GM18498 (cell line): ENCODE measurements around the gene SLC5A10.

Experiments used
- ATAC-seq: cut with Tn5 transposase; IDR thresholded peaks from one replicate; pipeline ENCODE4 v1.9.1; 2021; ENCODE audit warnings: mild to moderate bottlenecking, moderate library complexity; ENCODE audit not compliant: unreplicated experiment

Gene SLC5A10

GRCh38 chr17:18981335-18981641 is 29.3 kb downstream of the SLC5A10 start:
- ATAC-seq = no peak

GRCh38 chr17:18981642-18982424 is 29.9 kb downstream of the SLC5A10 start:
- ATAC-seq = no peak

GRCh38 chr17:18984273-18985114 is 32.5 kb downstream of the SLC5A10 start:
- no peak for ATAC-seq

- no peak for ATAC-seq
These were observed 33.5 kb downstream of the SLC5A10 start for GRCh38 chr17:18985475-18985874.

GRCh38 chr17:18986541-18987229 is 34.7 kb downstream of the SLC5A10 start:
- ATAC-seq = no peak

GRCh38 chr17:18987230-18987610 is 35.3 kb downstream of the SLC5A10 start:
- ATAC-seq = no peak

- ATAC-seq = no peak
These were observed 36.0 kb downstream of the SLC5A10 start for GRCh38 chr17:18987862-18988545.

- ATAC-seq = no peak
These were observed 36.7 kb downstream of the SLC5A10 start for GRCh38 chr17:18988546-18989173.

GRCh38 chr17:18990331-18990730 is 38.4 kb downstream of the SLC5A10 start:
- ATAC-seq = no peak

- no peak for ATAC-seq
These were observed 39.8 kb downstream of the SLC5A10 start for GRCh38 chr17:18991531-18992315.

- ATAC-seq = no peak
These were observed 40.6 kb downstream of the SLC5A10 start for GRCh38 chr17:18992454-18993130.

- no peak for ATAC-seq
These were observed 42.1 kb downstream of the SLC5A10 start for GRCh38 chr17:18993905-18994526.

- no peak for ATAC-seq
These were observed 42.7 kb downstream of the SLC5A10 start for GRCh38 chr17:18994631-18995030.

- ATAC-seq = no peak
These were observed 43.3 kb downstream of the SLC5A10 start for GRCh38 chr17:18995220-18995619.

GRCh38 chr17:18996458-18996857 is 44.5 kb downstream of the SLC5A10 start:
- no peak for ATAC-seq

GRCh38 chr17:18997650-18998196 is 45.8 kb downstream of the SLC5A10 start:
- no peak for ATAC-seq

- no peak for ATAC-seq
These were observed 47.4 kb downstream of the SLC5A10 start for GRCh38 chr17:18999394-18999793.

- no peak for ATAC-seq
These were observed 47.9 kb downstream of the SLC5A10 start for GRCh38 chr17:18999911-19000310.
